GM19099 (cell line): ENCODE measurements around the gene LILRB2.
"Not testable (repeated sequence)": the region's sequence is repeated elsewhere in the genome, so short reads cannot be mapped to it uniquely, and the experiment has no call there.

Experiments used
- POLR2A ChIP-seq: IDR thresholded peaks from 3 replicates; pipeline ENCODE4 v1.6.1; 2011; ENCODE audit warnings: low read depth; ENCODE audit not compliant: insufficient read length; ENCODE audit errors: extremely low read depth

LILRB2 gene

DNA sequence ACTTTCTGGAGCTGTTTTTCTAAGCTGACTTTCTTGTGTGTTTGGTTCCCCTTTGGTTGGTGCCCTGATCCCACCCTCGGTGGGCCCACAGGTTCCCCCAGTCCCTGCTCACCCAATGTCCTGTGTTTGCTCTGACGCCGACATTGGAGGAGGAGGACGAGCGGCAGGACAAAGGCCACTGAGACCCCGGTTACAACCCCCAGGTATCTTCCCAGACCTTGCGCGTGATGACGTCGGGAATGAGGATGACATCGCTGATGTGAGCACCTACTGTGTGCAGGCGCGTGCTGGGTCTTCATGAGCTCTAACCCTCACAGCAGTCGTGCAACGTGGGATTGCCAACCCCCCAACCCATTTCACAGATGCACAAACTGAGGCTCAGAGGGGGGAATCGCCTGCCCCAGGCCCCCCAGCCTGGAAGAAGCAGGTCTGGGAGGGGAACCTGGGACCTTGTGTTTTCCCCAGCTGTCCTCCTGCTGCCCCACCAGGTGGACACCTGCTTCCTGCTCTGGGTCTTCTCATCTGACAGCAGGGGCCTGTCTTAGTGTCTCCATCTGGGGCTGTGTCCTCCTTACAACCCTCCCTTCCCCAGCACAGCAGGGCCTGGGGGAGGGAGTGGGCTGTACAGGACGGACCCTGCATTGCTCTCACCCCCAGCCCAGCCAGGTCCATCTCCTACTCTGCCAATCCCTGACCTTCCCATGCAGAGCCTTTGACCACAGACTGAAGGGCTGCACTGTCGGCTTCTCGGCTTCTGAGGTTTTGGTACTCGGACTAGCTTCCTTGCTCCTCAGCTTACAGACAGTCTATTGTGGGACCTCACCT is 33.6 kb downstream of the LILRB2 start:
- no peak for TF ChIP-seq POLR2A

DNA sequence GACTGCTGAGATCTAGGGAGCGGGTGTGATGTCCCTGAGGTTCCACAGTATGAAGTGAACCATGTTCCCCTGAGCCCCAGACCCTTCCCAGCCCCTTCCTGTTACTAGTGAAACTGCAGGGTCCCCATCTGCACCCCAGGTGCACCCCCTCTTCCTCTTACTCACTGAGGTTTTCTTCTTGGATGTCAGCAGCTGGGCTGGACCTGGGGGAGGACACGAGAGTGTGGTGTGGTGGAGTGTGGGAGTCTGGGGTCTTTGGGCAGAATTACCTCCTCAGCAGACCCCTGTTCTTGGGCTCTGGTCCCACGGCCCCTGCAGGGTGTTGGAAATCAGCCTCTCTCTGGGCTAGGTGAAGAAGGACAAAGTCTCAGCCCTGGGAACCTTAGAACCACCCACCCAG is 35.0 kb downstream of the LILRB2 start:
- TF ChIP-seq POLR2A, result no peak

- TF ChIP-seq POLR2A, result not testable (repeated sequence)
Measured at GRCh38 chr19:54242646-54243045, 38.3 kb downstream of the LILRB2 start, which contains the start of gene LILRA6. Gene LILRA6 (minus strand): TSS chr19:54242790.

DNA sequence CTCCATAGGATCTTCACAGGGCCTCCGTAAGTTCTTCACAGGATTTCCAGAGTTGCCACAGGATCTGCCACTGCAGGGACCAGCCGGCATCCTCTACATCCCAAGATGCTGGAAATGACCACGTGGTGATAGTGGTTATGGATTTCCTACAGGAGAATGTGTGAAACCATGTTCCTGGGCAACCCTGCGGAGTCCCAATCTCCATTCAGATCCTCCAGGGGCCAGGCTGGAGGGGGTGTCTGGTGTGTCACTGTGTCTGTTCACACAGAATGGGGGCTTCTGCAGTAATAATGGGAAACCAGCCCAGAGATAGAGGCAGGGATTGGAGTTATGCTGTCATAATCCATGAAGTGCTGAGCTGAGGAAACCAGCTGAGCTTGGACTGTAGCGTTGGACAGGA is 47.0 kb downstream of the LILRB2 start:
- no peak for TF ChIP-seq POLR2A

- TF ChIP-seq POLR2A, result no peak
Measured at GRCh38 chr19:54231077-54231931, 49.6 kb downstream of the LILRB2 start.

DNA sequence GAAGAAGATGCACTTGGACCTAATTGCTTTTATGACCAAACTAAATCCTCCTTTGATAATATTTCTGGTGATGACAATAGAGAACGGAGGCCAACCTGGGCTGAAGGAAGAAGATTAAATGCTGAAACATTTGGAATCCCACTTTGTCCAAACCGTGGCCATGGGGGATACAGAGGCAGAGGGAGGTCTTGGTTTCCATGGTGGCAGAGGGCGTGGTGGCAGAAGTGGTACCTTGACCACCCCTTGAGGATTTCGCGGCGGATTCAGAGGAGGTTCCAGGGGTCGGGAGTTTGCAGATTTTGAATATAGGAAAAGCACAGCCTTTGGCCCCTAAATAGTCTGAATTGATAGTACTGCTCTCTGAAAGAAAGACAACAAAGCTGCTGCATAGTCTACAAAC is 50.9 kb downstream of the LILRB2 start:
- no peak for TF ChIP-seq POLR2A

DNA sequence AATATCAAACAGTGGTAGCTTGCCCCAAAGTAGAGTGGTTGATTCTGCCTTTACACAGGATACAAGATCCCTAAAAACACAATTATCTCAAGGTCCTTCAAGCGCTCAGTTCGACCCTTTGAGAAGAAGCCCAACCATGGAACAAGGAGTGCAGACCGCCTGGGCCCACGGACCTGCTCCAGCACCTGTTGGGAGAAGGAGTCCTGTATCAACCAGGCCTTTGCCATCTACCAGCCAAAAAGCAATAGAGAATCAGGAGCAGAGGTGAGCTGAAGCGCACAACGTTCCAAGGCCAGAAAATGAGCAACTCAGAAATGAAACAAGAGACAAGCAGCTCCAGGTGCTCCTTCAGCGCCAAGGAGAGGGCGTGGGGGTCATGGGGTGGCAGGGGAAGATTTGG is 51.8 kb downstream of the LILRB2 start:
- no peak for TF ChIP-seq POLR2A
